GM19043 (cell line): ENCODE measurements around the gene DLD.
"Not testable (repeated sequence)": the region's sequence is repeated elsewhere in the genome, so short reads cannot be mapped to it uniquely, and the experiment has no call there.

Source experiments
- ATAC-seq: cut with Tn5 transposase; IDR thresholded peaks from one replicate; pipeline ENCODE4 v1.9.1; 2021; ENCODE audit warnings: low read depth; ENCODE audit not compliant: unreplicated experiment

DLD gene

GRCh38 chr7:107939573-107940489, 48.8 kb downstream of the DLD start:
- ATAC-seq: no peak

- ATAC-seq: no peak
Measured at GRCh38 chr7:107940951-107941350, 50.0 kb downstream of the DLD start.

- no peak for ATAC-seq
Measured at GRCh38 chr7:107943018-107943417, 52.0 kb downstream of the DLD start.

- no peak for ATAC-seq
Measured at GRCh38 chr7:107944411-107945169, 53.6 kb downstream of the DLD start.

- ATAC-seq: no peak
Measured at GRCh38 chr7:107945332-107945731, 54.3 kb downstream of the DLD start.

- ATAC-seq: no peak
Measured at GRCh38 chr7:107946451-107946850, 55.5 kb downstream of the DLD start.

- no peak for ATAC-seq
Measured at GRCh38 chr7:107946881-107947280, 55.9 kb downstream of the DLD start.

GRCh38 chr7:107948645-107949442, 57.9 kb downstream of the DLD start:
- no peak for ATAC-seq

GRCh38 chr7:107949443-107949935, 58.5 kb downstream of the DLD start:
- no peak for ATAC-seq

- no peak for ATAC-seq
Measured at GRCh38 chr7:107951172-107951787, 60.3 kb downstream of the DLD start.

- no peak for ATAC-seq
Measured at GRCh38 chr7:107951896-107952295, 60.9 kb downstream of the DLD start.

- no peak for ATAC-seq
Measured at GRCh38 chr7:107953265-107953923, 62.4 kb downstream of the DLD start.

GRCh38 chr7:107953924-107954303, 62.9 kb downstream of the DLD start:
- no peak for ATAC-seq

GRCh38 chr7:107955394-107955793, 64.4 kb downstream of the DLD start:
- ATAC-seq: no peak

GRCh38 chr7:107956950-107957349, 66.0 kb downstream of the DLD start:
- not testable (repeated sequence) for ATAC-seq

GRCh38 chr7:107957436-107957835, 66.5 kb downstream of the DLD start:
- no peak for ATAC-seq

GRCh38 chr7:107958764-107959526, 68.0 kb downstream of the DLD start:
- no peak for ATAC-seq

GRCh38 chr7:107959527-107959898, 68.5 kb downstream of the DLD start:
- no peak for ATAC-seq

GRCh38 chr7:107960272-107960671, 69.3 kb downstream of the DLD start:
- ATAC-seq: no peak
